HepG2 (cell line): ENCODE data around the gene ELF1. TPM values are rescaled to one million over a fixed set of nuclear protein-coding genes. Genes with fewer than 3 reads are reported as not detected.

Experiments used
- ARNTL ChIP-seq: sonication (generic); formaldehyde crosslinking; IDR thresholded peaks from 2 replicates; pipeline ENCODE4 v1.4.0; 2020; ENCODE audit warnings: mild to moderate bottlenecking, missing genetic modification reagents
- ATF1 ChIP-seq: IDR thresholded peaks from 2 replicates; pipeline ENCODE4 v1.6.1; 2016; ENCODE audit warnings: mild to moderate bottlenecking, control low read depth
- ATM ChIP-seq: fragments of 450-650 bp; IDR thresholded peaks from 2 replicates; pipeline ENCODE4 v1.7.1; 2017; ENCODE audit warnings: mild to moderate bottlenecking, borderline replicate concordance
- FOXO4 ChIP-seq: sonication (generic); formaldehyde crosslinking; conservative IDR thresholded peaks from 2 replicates; pipeline ENCODE4 v1.8.1; 2023; ENCODE audit warnings: missing genetic modification reagents
- FOXP4 ChIP-seq: sonication (generic); formaldehyde crosslinking; IDR thresholded peaks from 2 replicates; pipeline ENCODE4 v1.4.0; 2020; ENCODE audit warnings: missing genetic modification reagents
- IKZF1 ChIP-seq: fragments of 450-650 bp; IDR thresholded peaks from 2 replicates; pipeline ENCODE4 v1.7.1; 2016
- JUN ChIP-seq: sonication (generic); formaldehyde crosslinking; IDR thresholded peaks from 2 replicates; pipeline ENCODE4 v1.4.0; 2020; ENCODE audit warnings: mild to moderate bottlenecking, missing genetic modification reagents
- KDM1A ChIP-seq: IDR thresholded peaks from 2 replicates; pipeline ENCODE4 v1.6.1; 2016; ENCODE audit warnings: missing compliant biosample characterization
- KLF13 ChIP-seq: sonication (generic); formaldehyde crosslinking; IDR thresholded peaks from 2 replicates; pipeline ENCODE4 v1.4.0; 2020; ENCODE audit warnings: mild to moderate bottlenecking, missing genetic modification reagents
- KLF16 ChIP-seq, 2 experiments: sonication (generic) in 1 of 2; formaldehyde crosslinking in 1 of 2; IDR thresholded peaks; 2 replicates each; pipeline versions ENCODE4 v1.6.1 to v1.8.0; 2016 to 2023; ENCODE audit warnings: missing genetic modification reagents in 2 of 2, missing compliant biosample characterization in 1 of 2
- MEF2D ChIP-seq: sonication (generic); formaldehyde crosslinking; IDR thresholded peaks from 2 replicates; pipeline ENCODE4 v1.5.1; 2020; ENCODE audit warnings: mild to moderate bottlenecking, missing genetic modification reagents
- MEIS1 ChIP-seq: sonication (generic); formaldehyde crosslinking; IDR thresholded peaks from 2 replicates; pipeline ENCODE4 v1.9.0; 2021; ENCODE audit warnings: mild to moderate bottlenecking, missing genetic modification reagents, moderate library complexity, borderline replicate concordance
- STAT6 ChIP-seq: sonication (generic); formaldehyde crosslinking; IDR thresholded peaks from 2 replicates; pipeline ENCODE4 v1.4.0; 2020; ENCODE audit warnings: missing genetic modification reagents, mild to moderate bottlenecking, borderline replicate concordance
- SYNCRIP ChIP-seq: fragments of 200-400 bp; formaldehyde crosslinking; IDR thresholded peaks from 2 replicates; pipeline ENCODE4 v1.6.1; 2018; ENCODE audit warnings: mild to moderate bottlenecking, low read depth, low read length; ENCODE audit not compliant: insufficient read depth
- TBX2 ChIP-seq: sonication (generic); formaldehyde crosslinking; IDR thresholded peaks from 2 replicates; pipeline ENCODE4 v1.5.0; 2020; ENCODE audit warnings: missing genetic modification reagents, mild to moderate bottlenecking, borderline replicate concordance
- ZBTB14 ChIP-seq: sonication (generic); formaldehyde crosslinking; IDR thresholded peaks from 2 replicates; pipeline ENCODE4 v1.4.0; 2020; ENCODE audit warnings: missing genetic modification reagents
- ZKSCAN8 ChIP-seq: IDR thresholded peaks from 2 replicates; pipeline ENCODE4 v1.6.1; 2016; ENCODE audit warnings: borderline replicate concordance, missing genetic modification reagents, missing compliant biosample characterization
- ZNF543 ChIP-seq: sonication (generic); formaldehyde crosslinking; IDR thresholded peaks from 2 replicates; pipeline ENCODE4 v1.4.0; 2020; ENCODE audit warnings: mild to moderate bottlenecking, missing genetic modification reagents
- ZNF639 ChIP-seq: conservative IDR thresholded peaks from 2 replicates; pipeline ENCODE4 v1.6.1; 2018; ENCODE audit warnings: missing genetic modification reagents
- polyA plus RNA-seq, 8 experiments: library from polyadenylated mRNA; depleted of rRNA in 3 of 8; stranded (reverse) in 7 of 8; unstranded in 1 of 8; fragments of >200 nt; fragmentation: Illumina TruSeq in 4 of 8; extraction: Trizol in 4 of 8; gene quantifications; 2 replicates each; pipeline versions ENCODE4 v1.2.1 to v1.2.3, GENCODE V29; 2011 to 2016; ENCODE audit warnings: low read depth in 4 of 8, missing spikeins in 1 of 8, mixed read lengths in 1 of 8; ENCODE audit not compliant: insufficient read depth in 1 of 8
- total RNA-seq, 5 experiments: library from RNA; depleted of rRNA; stranded (reverse); fragments of >200 nt; fragmentation: Illumina TruSeq; extraction: Trizol; gene quantifications; 2 replicates each; pipeline ENCODE4 v1.2.3, GENCODE V29; 2016; ENCODE audit warnings: low read depth in 1 of 5

Gene ELF1
- total and polyA plus RNA-seq, 2 of the 13 experiments (the other 11 are each of a cell fraction or from before 2014, with no cell fraction given), result 24.6 to 71.5 TPM

GRCh38 chr13:41008349-41008980, 10.7 kb downstream of the ELF1 start (continued):
- TF ChIP-seq FOXO4 (CRISPR knock-in tag) (no peak), ZKSCAN8 (CRISPR knock-in tag) (peak; percentile 51; the same call in 1 of the 2 replicates), KDM1A (0 out of 2 replicates have a peak, but pooled peaks have one; percentile 18), TBX2 (CRISPR knock-in tag) (no peak), MEF2D (CRISPR knock-in tag) (peak; percentile 64; the same call in 1 of the 2 replicates), KLF13 (no peak), STAT6 (no peak), ARNTL (CRISPR knock-in tag) (no peak), KLF16 (CRISPR knock-in tag; IDR thresholded peaks at IDR 0.05) (0 out of 4 replicates have a peak, but pooled peaks of 1 of the 2 experiments have one; percentile 44), ATF1 (CRISPR knock-in tag) (peak; percentile 69), ATM (no peak), IKZF1 (no peak), SYNCRIP (no peak), JUN (CRISPR knock-in tag) (peak; percentile 79; the same call in 1 of the 2 replicates), FOXP4 (peak; percentile 70), ZNF639 (CRISPR knock-in tag) (no peak), ZNF543 (no peak), ZBTB14 (CRISPR knock-in tag) (no peak), MEIS1 (CRISPR knock-in tag) (no peak)
